ENCODE data around the gene TNFRSF21. TPM values are rescaled to one million over a fixed set of nuclear protein-coding genes. Genes with fewer than 3 reads are reported as not detected.
A peak's percentile ranks its signal among the peaks of the same experiment; 100 is the strongest.
"Not testable (repeated sequence)": the region's sequence is repeated elsewhere in the genome, so short reads cannot be mapped to it uniquely, and the experiment has no call there.

Gene TNFRSF21
- total RNA-seq, 2 experiments from 2014 or later = 0.16 to 0.23 TPM

- POLR2A ChIA-PET = no interaction called here
- no peak for DNase-seq
- no peak for ATAC-seq
- Mint-ChIP-seq H3K27me3 (ENCODE audit: low read depth) (peaks cover 29% of the 10 kb centered on the region), H3K27ac (no peak overlapping the region), H3K36me3 (ENCODE audit: low read depth) (no peaks in the 10 kb centered on the region), H3K9me3 (ENCODE audit: insufficient read depth) (no peaks in the 10 kb centered on the region), H3K4me3 (no peak overlapping the region), H3K4me1 (ENCODE audit: low read depth) (peaks cover 7% of the 10 kb centered on the region)
- CTCF ChIA-PET = no interaction called here
Observed at GRCh38 chr6:47319382-47319781, 9.7 kb upstream of the TNFRSF21 start.

GRCh38 chr6:47318236-47318989 lies 8.7 kb upstream of the TNFRSF21 start:
- DNase-seq (no peak), ATAC-seq (no peak)
- Mint-ChIP-seq H3K27me3 (ENCODE audit: low read depth) (peaks cover 28% of the 10 kb centered on the region), H3K27ac (no peak overlapping the region), H3K4me3 (no peak overlapping the region), H3K4me1 (ENCODE audit: low read depth) (peaks cover 7% of the 10 kb centered on the region), H3K9me3 (ENCODE audit: insufficient read depth) (no peaks in the 10 kb centered on the region), H3K36me3 (ENCODE audit: low read depth) (no peaks in the 10 kb centered on the region)
- ChIA-PET CTCF (no interaction called here), POLR2A (no interaction called here)

- H3K4me1 Mint-ChIP-seq (ENCODE audit: low read depth); H3K9me3 Mint-ChIP-seq (ENCODE audit: insufficient read depth); H3K27ac Mint-ChIP-seq; ATAC-seq; POLR2A ChIA-PET; DNase-seq; H3K4me3 Mint-ChIP-seq; H3K36me3 Mint-ChIP-seq (ENCODE audit: low read depth): not testable (repeated sequence)
- CTCF ChIA-PET = interaction anchor here (1.4 kb wide), 1 partner anchor 9 kb away, joined by 3 read pairs; no protein-coding TSS in a partner anchor
- peaks cover 31% of the 10 kb centered on the region for H3K27me3 Mint-ChIP-seq (ENCODE audit: low read depth)
Observed at GRCh38 chr6:47315181-47315580, 5.5 kb upstream of the TNFRSF21 start.

- ATAC-seq (peak; percentile 15), DNase-seq (no peak)
- ChIA-PET POLR2A (no interaction called here), CTCF (interaction anchor here (0.7 to 10.0 kb wide), 4 partner anchors 67 to 217 kb away, joined by 3 to 79 read pairs (median 3); no protein-coding TSS in a partner anchor)
- H3K27ac Mint-ChIP-seq = no peak overlapping the region
- H3K4me3 Mint-ChIP-seq = peak overlapping the region; percentile 66
- no peaks in the 10 kb centered on the region for H3K36me3 Mint-ChIP-seq (ENCODE audit: low read depth)
- H3K9me3 Mint-ChIP-seq (ENCODE audit: insufficient read depth) = no peaks in the 10 kb centered on the region
- peaks cover 10% of the 10 kb centered on the region for H3K4me1 Mint-ChIP-seq (ENCODE audit: low read depth)
- H3K27me3 Mint-ChIP-seq (ENCODE audit: low read depth) = peaks cover 35% of the 10 kb centered on the region
Observed at GRCh38 chr6:47310131-47310480, 401 bp upstream of the TNFRSF21 start.

- ATAC-seq = peak; percentile 8
- no peak for DNase-seq
- no peaks in the 10 kb centered on the region for H3K36me3 Mint-ChIP-seq (ENCODE audit: low read depth)
- no peak overlapping the region for H3K27ac Mint-ChIP-seq
- H3K27me3 Mint-ChIP-seq (ENCODE audit: low read depth) = peaks cover 33% of the 10 kb centered on the region
- H3K4me3 Mint-ChIP-seq = peak overlapping the region; percentile 56
- ChIA-PET POLR2A (no interaction called here), CTCF (interaction anchor here (0.8 to 10.0 kb wide), 3 partner anchors 18 to 211 kb away, joined by 3 to 79 read pairs (median 3); no protein-coding TSS in a partner anchor)
- peaks cover 10% of the 10 kb centered on the region for H3K4me1 Mint-ChIP-seq (ENCODE audit: low read depth)
- no peaks in the 10 kb centered on the region for H3K9me3 Mint-ChIP-seq (ENCODE audit: insufficient read depth)
Observed at GRCh38 chr6:47308552-47309290, 984 bp downstream of the TNFRSF21 start.

DNA sequence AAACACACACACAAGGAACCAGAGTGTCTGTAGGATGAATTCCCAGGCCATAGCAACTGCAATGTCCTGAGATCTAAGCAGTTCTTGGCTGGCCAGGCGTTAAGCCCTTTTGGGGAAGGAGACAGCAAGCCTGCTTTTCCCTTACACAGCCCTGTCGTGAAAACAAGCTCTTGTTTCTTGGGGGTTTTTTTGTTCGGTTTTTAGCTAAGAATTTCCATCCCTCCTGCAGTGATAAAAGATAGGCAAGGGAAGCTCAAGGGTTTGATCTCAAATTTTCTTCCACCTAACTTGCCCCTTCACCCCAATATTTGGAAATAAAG lies 1.5 kb downstream of the TNFRSF21 start:
- Mint-ChIP-seq H3K36me3 (ENCODE audit: low read depth) (no peaks in the 10 kb centered on the region), H3K27me3 (ENCODE audit: low read depth) (peaks cover 35% of the 10 kb centered on the region), H3K4me1 (ENCODE audit: low read depth) (peaks cover 10% of the 10 kb centered on the region), H3K27ac (no peak overlapping the region), H3K4me3 (peak overlapping the region; percentile 56), H3K9me3 (ENCODE audit: insufficient read depth) (no peaks in the 10 kb centered on the region)
- POLR2A ChIA-PET = no interaction called here
- CTCF ChIA-PET = interaction anchor here (10.0 kb wide), 1 partner anchor 211 kb away, joined by 79 read pairs; no protein-coding TSS in a partner anchor
- DNase-seq = no peak
- ATAC-seq = no peak

GRCh38 chr6:47307362-47308197 lies 2.1 kb downstream of the TNFRSF21 start:
- ChIA-PET CTCF (interaction anchor here (10.0 kb wide), 1 partner anchor 210 kb away, joined by 79 read pairs; no protein-coding TSS in a partner anchor), POLR2A (no interaction called here)
- Mint-ChIP-seq H3K4me1 (ENCODE audit: low read depth) (peaks cover 10% of the 10 kb centered on the region), H3K9me3 (ENCODE audit: insufficient read depth) (no peaks in the 10 kb centered on the region), H3K27me3 (ENCODE audit: low read depth) (peaks cover 36% of the 10 kb centered on the region), H3K36me3 (ENCODE audit: low read depth) (no peaks in the 10 kb centered on the region), H3K27ac (no peak overlapping the region), H3K4me3 (no peak overlapping the region)
- ATAC-seq = no peak
- no peak for DNase-seq

DNA sequence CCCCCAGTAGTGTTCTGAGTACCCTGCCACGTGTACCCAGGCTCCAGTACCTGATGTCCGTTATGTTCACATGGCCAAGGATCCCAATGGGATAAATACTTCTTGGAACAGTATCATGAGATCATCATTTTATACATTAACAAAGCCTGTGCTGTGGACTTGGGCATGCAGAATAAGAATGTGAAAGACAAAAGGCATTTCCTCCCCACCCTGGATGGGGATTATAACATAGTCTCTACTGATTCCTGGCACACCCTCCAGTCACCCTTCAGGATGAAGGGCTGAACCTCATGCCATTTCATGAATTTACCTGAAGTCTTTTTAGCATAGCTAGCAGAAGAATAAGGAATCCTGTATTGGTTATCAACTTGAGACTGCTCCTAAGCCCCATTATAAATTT lies 2.8 kb downstream of the TNFRSF21 start:
- Mint-ChIP-seq H3K4me1 (ENCODE audit: low read depth) (peaks cover 10% of the 10 kb centered on the region), H3K4me3 (no peak overlapping the region), H3K36me3 (ENCODE audit: low read depth) (no peaks in the 10 kb centered on the region), H3K27ac (no peak overlapping the region), H3K27me3 (ENCODE audit: low read depth) (peaks cover 37% of the 10 kb centered on the region), H3K9me3 (ENCODE audit: insufficient read depth) (no peaks in the 10 kb centered on the region)
- ChIA-PET POLR2A (no interaction called here), CTCF (interaction anchor here (1.2 to 10.0 kb wide), 2 partner anchors 9 to 210 kb away, joined by 3 to 79 read pairs; no protein-coding TSS in a partner anchor)
- DNase-seq (no peak), ATAC-seq (no peak)

DNA sequence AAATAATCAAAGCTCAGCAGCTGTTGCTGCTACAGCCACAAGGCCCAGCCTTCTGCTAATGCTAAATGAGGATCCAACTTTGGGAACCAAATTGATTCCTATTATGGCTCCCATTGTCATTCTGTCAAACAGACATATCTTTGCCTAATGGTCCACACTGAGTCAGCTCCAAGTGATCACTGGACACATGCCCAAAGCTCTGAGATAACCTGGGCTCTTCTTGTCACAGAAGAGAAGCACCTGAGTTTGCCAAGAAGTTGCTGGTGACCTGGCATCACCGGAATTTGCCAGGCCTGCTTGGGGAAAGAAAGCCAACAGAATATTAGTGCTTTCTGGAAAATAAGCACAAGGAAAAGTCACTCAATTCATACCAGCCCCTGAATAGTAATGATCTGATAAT lies 5.8 kb downstream of the TNFRSF21 start:
- no peak overlapping the region for H3K27ac Mint-ChIP-seq
- CTCF ChIA-PET = no interaction called here
- no peaks in the 10 kb centered on the region for H3K36me3 Mint-ChIP-seq (ENCODE audit: low read depth)
- no peaks in the 10 kb centered on the region for H3K9me3 Mint-ChIP-seq (ENCODE audit: insufficient read depth)
- peaks cover 4% of the 10 kb centered on the region for H3K4me1 Mint-ChIP-seq (ENCODE audit: low read depth)
- H3K4me3 Mint-ChIP-seq = no peak overlapping the region
- H3K27me3 Mint-ChIP-seq (ENCODE audit: low read depth) = peaks cover 36% of the 10 kb centered on the region
- POLR2A ChIA-PET = no interaction called here
- ATAC-seq (no peak), DNase-seq (no peak)

- Mint-ChIP-seq H3K9me3 (ENCODE audit: insufficient read depth) (no peaks in the 10 kb centered on the region), H3K36me3 (ENCODE audit: low read depth) (no peaks in the 10 kb centered on the region), H3K4me3 (no peak overlapping the region), H3K4me1 (ENCODE audit: low read depth) (peaks cover 2% of the 10 kb centered on the region), H3K27me3 (ENCODE audit: low read depth) (peaks cover 32% of the 10 kb centered on the region), H3K27ac (no peak overlapping the region)
- DNase-seq = no peak
- ATAC-seq = no peak
- POLR2A ChIA-PET = no interaction called here
- CTCF ChIA-PET = no interaction called here
Observed at GRCh38 chr6:47303342-47303741, 6.4 kb downstream of the TNFRSF21 start.

GRCh38 chr6:47302043-47302442 lies 7.7 kb downstream of the TNFRSF21 start:
- Mint-ChIP-seq H3K27me3 (ENCODE audit: low read depth) (peaks cover 21% of the 10 kb centered on the region), H3K4me3 (no peak overlapping the region), H3K9me3 (ENCODE audit: insufficient read depth) (no peaks in the 10 kb centered on the region), H3K4me1 (ENCODE audit: low read depth) (no peaks in the 10 kb centered on the region), H3K36me3 (ENCODE audit: low read depth) (no peaks in the 10 kb centered on the region), H3K27ac (no peak overlapping the region)
- CTCF ChIA-PET = no interaction called here
- DNase-seq (no peak), ATAC-seq (no peak)
- POLR2A ChIA-PET = no interaction called here

GRCh38 chr6:47301441-47301840 lies 8.3 kb downstream of the TNFRSF21 start:
- ChIA-PET CTCF (no interaction called here), POLR2A (no interaction called here)
- no peak for DNase-seq
- Mint-ChIP-seq H3K4me3 (no peak overlapping the region), H3K36me3 (ENCODE audit: low read depth) (no peaks in the 10 kb centered on the region), H3K9me3 (ENCODE audit: insufficient read depth) (no peaks in the 10 kb centered on the region), H3K4me1 (ENCODE audit: low read depth) (no peaks in the 10 kb centered on the region), H3K27ac (no peak overlapping the region), H3K27me3 (ENCODE audit: low read depth) (peaks cover 21% of the 10 kb centered on the region)
- ATAC-seq = no peak

Data from activated CD8-positive, alpha-beta T cell treated with anti-CD3 and anti-CD28 coated beads, Interleukin-2, amount 10 ng/mL, durations not matched to agents 7 days and 5 days (primary cell).